Memory B cell (primary cell): ENCODE results near the gene FAM50B.

Experiments used
- ATAC-seq: fragments of 150-1000 bp; cut with Tn5 transposase; 2 replicates; pipeline ENCODE4 v1.10.0; 2021; ENCODE audit warnings: low read depth, mild to moderate bottlenecking, moderate library complexity
- DNase-seq, 2 donors: peaks; one replicate each; pipeline ENCODE4 v3.0.0; 2022; ENCODE audit warnings: low spot score in 2 of 2
- H3K27ac Mint-ChIP-seq: one replicate; pipeline ENCODE4 v1.8.0; 2022; ENCODE audit warnings: mild to moderate bottlenecking, moderate library complexity, mixed read lengths
- H3K27me3 Mint-ChIP-seq: one replicate; pipeline ENCODE4 v1.8.0; 2022; ENCODE audit warnings: mixed read lengths
- H3K36me3 Mint-ChIP-seq: one replicate; pipeline ENCODE4 v1.8.0; 2022; ENCODE audit warnings: mild to moderate bottlenecking, mixed read lengths
- H3K4me1 Mint-ChIP-seq: one replicate; pipeline ENCODE4 v1.8.0; 2022; ENCODE audit warnings: mixed read lengths
- H3K4me3 Mint-ChIP-seq: one replicate; pipeline ENCODE4 v1.8.0; 2022; ENCODE audit warnings: mild to moderate bottlenecking, moderate library complexity, mixed read lengths
- H3K9me3 Mint-ChIP-seq: one replicate; pipeline ENCODE4 v1.8.0; 2022; ENCODE audit warnings: mixed read lengths

Gene FAM50B

DNA sequence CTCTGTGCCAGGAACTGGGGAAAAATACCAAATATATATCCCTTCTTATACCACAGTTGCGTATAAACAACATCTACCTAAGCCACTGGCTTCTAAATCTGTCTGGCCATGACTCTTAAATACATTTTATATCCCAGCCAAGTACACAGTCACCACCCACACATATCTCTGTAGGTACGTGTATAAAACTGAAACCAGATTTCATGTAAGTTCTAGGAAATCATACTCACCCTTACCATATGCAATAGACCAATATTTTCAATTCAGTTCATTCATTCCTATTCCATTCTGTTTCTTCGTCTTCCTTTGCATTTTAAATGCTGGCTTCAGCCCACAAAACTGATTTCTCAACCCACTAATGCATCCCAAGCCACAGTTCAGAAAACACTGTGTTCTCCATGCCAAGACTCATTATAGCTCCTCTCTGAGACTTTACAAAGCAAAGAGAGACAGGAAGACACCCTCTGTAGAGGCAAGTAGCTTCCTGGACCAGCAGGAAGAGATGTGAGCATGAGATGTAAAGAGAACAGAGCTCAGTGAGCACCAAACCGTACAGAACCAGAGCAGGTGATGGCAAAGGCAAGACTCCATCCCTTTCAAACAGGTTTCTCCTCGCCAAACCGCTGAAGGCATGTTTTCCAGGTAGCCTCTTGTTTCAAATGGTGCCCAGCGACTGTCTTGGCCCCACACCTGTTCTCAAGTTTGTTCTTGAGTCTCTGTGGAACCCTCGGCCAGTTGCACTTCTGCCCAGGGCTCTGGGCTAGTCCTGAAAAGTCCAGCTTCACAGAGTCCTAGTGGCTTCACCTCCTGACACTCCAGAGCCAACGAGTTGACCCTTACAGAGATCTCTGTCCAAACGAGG lies 18.7 kb downstream of the FAM50B start:
- Mint-ChIP-seq H3K4me3 (no peak overlapping the region), H3K4me1 (peaks cover 2% of the 10 kb centered on the region), H3K27ac (no peak overlapping the region), H3K9me3 (no peaks in the 10 kb centered on the region), H3K36me3 (no peaks in the 10 kb centered on the region), H3K27me3 (peaks cover 20% of the 10 kb centered on the region)
- DNase-seq, result no peak
- ATAC-seq, result no peak

- Mint-ChIP-seq H3K4me1 (peaks cover 2% of the 10 kb centered on the region), H3K27me3 (peaks cover 20% of the 10 kb centered on the region), H3K27ac (no peak overlapping the region), H3K4me3 (no peak overlapping the region), H3K36me3 (no peaks in the 10 kb centered on the region), H3K9me3 (no peaks in the 10 kb centered on the region)
- no peak for ATAC-seq
- DNase-seq, result no peak
These were observed 19.4 kb downstream of the FAM50B start for GRCh38 chr6:3868544-3868943.

DNA sequence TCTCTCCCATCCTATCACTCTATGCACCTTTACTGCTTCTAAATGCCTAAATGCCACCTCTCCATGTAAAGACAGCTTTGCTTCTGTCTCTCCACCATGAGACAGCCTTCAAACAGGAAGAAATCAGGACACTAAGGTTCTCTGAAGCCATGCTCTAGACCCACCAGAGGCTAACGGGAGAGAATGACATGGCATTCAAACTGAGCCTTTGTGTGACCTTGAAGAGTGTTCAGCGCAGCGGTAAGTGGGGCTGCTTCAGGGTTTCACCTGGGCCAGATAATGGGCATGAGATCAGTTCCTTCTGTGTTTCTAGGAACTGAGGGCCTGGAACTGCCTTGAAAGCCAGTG lies 20.1 kb downstream of the FAM50B start:
- Mint-ChIP-seq H3K4me3 (no peak overlapping the region), H3K27me3 (peaks cover 20% of the 10 kb centered on the region), H3K36me3 (no peaks in the 10 kb centered on the region), H3K4me1 (peaks cover 2% of the 10 kb centered on the region), H3K9me3 (no peaks in the 10 kb centered on the region), H3K27ac (no peak overlapping the region)
- ATAC-seq, result no peak
- no peak for DNase-seq

- no peak overlapping the region for H3K4me3 Mint-ChIP-seq
- H3K27me3 Mint-ChIP-seq, result peaks cover 19% of the 10 kb centered on the region
- no peaks in the 10 kb centered on the region for H3K9me3 Mint-ChIP-seq
These were observed 20.7 kb downstream of the FAM50B start for GRCh38 chr6:3869632-3870527.

DNA sequence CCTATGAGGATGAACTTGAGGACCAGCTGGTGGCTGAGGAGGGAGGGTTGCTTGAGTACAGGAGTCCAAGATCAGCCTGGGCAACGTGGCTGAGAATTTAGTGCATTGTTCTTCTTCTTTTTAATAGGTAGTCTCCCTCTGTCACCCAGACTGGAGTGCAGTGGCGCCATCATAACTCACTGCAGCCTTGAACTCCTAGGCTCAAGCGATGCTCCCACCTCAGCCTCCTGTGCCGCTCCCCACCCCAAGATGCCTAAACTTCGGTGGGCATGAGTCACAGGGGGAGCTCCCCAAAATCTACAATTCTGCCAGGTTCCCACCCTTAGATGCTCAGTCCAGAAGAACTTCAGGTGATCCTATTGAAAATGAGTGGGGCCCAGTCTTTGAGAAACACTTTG lies 21.4 kb downstream of the FAM50B start:
- Mint-ChIP-seq H3K9me3 (no peaks in the 10 kb centered on the region), H3K36me3 (no peaks in the 10 kb centered on the region), H3K4me1 (peaks cover 2% of the 10 kb centered on the region), H3K27me3 (peaks cover 14% of the 10 kb centered on the region), H3K27ac (no peak overlapping the region), H3K4me3 (no peak overlapping the region)
- DNase-seq (no peak), ATAC-seq (no peak)

More at GRCh38 chr6:3869632-3870527, 20.7 kb downstream of the FAM50B start:
- Mint-ChIP-seq H3K36me3 (no peaks in the 10 kb centered on the region), H3K4me1 (peaks cover 2% of the 10 kb centered on the region), H3K27ac (no peak overlapping the region)
- ATAC-seq, result no peak
- DNase-seq, result no peak

DNA sequence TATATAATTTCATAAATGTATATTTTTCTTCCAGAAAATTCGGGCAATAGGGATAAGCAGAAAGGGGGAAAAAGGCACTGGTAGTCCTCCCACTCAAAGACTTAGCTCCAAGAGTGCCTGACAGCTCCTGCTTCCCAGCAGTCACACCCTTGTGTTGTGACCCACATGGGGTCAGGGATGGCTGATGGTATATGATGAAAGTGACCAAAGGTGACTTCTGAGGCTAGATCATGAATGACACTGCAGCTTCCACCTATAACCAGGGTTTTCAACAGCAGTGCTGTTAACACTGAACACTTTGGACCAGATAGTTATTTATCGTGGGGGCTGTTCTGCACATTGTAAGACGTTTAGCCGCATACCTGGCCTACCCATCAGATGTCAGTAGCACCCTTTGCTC lies 22.3 kb downstream of the FAM50B start:
- Mint-ChIP-seq H3K36me3 (no peaks in the 10 kb centered on the region), H3K27me3 (peaks cover 15% of the 10 kb centered on the region), H3K4me3 (no peak overlapping the region), H3K9me3 (no peaks in the 10 kb centered on the region), H3K27ac (no peak overlapping the region), H3K4me1 (peaks cover 2% of the 10 kb centered on the region)
- ATAC-seq (no peak), DNase-seq (no peak)

DNA sequence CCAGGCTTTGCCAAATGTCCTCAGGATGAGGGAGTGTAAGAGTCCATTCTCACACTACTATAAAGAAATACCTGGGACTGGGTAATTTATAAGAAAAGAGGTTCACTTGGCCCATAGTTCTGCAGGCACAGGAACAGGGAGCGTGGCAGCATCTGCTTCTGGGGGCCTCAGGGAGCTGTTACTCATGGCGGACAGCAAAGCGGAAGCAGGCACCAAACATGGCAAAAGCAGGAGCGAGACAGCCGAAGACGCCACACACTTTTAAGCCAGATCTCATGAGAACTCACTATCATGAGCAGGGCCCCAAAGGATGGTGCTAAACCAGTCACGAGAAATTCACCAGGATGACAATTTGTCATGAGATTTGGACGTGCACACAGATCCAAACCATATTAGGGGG lies 22.8 kb downstream of the FAM50B start:
- peaks cover 2% of the 10 kb centered on the region for H3K4me1 Mint-ChIP-seq
- peaks cover 14% of the 10 kb centered on the region for H3K27me3 Mint-ChIP-seq
- no peak overlapping the region for H3K4me3 Mint-ChIP-seq
- no peak for ATAC-seq
- H3K36me3 Mint-ChIP-seq, result no peaks in the 10 kb centered on the region
- DNase-seq, result no peak
- H3K9me3 Mint-ChIP-seq, result no peaks in the 10 kb centered on the region
- H3K27ac Mint-ChIP-seq, result no peak overlapping the region

DNA sequence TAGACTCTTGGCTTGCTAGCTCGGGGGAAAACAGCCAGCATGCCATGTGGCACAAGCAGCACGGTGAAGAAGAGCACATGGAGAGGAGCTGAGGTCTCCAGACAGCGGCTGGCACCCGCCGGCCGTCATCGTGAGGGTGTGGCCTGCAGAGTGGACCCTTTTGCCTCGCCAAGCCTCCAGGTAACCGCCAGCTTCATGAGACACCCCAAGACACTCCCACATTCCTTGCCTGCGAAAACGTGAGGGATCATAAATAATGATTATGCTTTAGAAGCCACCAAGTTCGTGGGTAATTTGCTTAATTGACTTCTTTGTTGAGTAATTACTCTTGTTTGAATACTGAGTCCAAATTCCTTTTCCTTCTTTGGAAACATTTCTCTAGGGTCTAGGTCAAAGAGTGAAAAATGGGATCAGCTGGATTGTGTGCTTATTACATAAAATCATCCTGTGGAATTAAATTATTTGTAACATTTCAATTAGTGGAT lies 23.2 kb downstream of the FAM50B start:
- peaks cover 2% of the 10 kb centered on the region for H3K4me1 Mint-ChIP-seq
- H3K9me3 Mint-ChIP-seq, result no peaks in the 10 kb centered on the region
- no peaks in the 10 kb centered on the region for H3K36me3 Mint-ChIP-seq
- no peak overlapping the region for H3K27ac Mint-ChIP-seq
- H3K27me3 Mint-ChIP-seq, result peaks cover 14% of the 10 kb centered on the region
- H3K4me3 Mint-ChIP-seq, result no peak overlapping the region
- ATAC-seq (no peak), DNase-seq (no peak)

GRCh38 chr6:3873051-3873450 lies 23.9 kb downstream of the FAM50B start:
- Mint-ChIP-seq H3K4me3 (no peak overlapping the region), H3K36me3 (no peaks in the 10 kb centered on the region)

GRCh38 chr6:3874069-3874468 lies 24.9 kb downstream of the FAM50B start:
- no peaks in the 10 kb centered on the region for H3K36me3 Mint-ChIP-seq
- H3K4me3 Mint-ChIP-seq, result no peak overlapping the region
- H3K27me3 Mint-ChIP-seq, result peaks cover 9% of the 10 kb centered on the region
- DNase-seq (no peak), ATAC-seq (no peak)
- H3K9me3 Mint-ChIP-seq, result no peaks in the 10 kb centered on the region
- no peaks in the 10 kb centered on the region for H3K4me1 Mint-ChIP-seq
- no peak overlapping the region for H3K27ac Mint-ChIP-seq

More at GRCh38 chr6:3873051-3873450, 23.9 kb downstream of the FAM50B start:
- Mint-ChIP-seq H3K27ac (no peak overlapping the region), H3K27me3 (peaks cover 12% of the 10 kb centered on the region), H3K4me1 (no peaks in the 10 kb centered on the region), H3K9me3 (no peaks in the 10 kb centered on the region)
- no peak for ATAC-seq
- DNase-seq, result no peak

DNA sequence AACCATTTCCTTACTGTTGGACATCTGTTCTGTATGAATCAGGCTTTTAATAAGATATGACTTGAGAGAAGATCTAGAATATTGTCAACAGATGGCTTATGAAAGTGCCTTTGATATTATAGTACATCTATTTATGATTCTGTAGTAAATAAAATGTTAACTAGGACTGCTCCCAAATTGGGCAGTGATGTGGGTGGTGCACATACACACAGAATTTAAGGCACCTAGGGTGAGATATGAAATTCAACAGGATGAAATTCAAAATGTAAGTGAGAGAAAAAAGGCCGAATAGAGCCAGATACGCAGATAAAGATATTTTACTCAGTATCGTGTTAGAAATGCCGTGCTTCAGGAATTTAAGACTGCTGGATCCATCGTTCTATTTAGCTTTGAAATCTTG lies 26.3 kb downstream of the FAM50B start:
- DNase-seq, result no peak
- no peaks in the 10 kb centered on the region for H3K9me3 Mint-ChIP-seq
- H3K27ac Mint-ChIP-seq, result no peak overlapping the region
- no peaks in the 10 kb centered on the region for H3K4me1 Mint-ChIP-seq
- peaks cover 5% of the 10 kb centered on the region for H3K27me3 Mint-ChIP-seq
- no peak overlapping the region for H3K4me3 Mint-ChIP-seq
- no peaks in the 10 kb centered on the region for H3K36me3 Mint-ChIP-seq
- ATAC-seq, result no peak

DNA sequence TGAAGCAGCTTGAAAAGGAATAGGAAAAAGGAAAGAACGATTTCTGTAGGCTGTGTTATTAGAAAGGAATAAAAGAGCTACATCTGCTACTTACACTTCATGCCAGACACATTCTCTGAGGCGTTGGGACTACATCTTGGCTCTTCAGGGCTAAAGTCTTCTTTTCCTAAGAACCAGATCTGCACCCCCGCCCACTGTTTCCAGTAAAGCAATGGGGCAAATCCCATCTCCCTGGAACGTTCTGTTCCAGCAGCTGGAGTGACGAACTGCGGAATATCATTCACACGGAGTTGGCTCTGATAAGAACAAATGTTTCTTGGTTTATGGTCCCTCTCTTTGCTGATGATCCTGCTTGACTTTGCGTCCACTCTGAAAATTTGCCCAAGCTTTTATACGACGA lies 26.9 kb downstream of the FAM50B start:
- no peak overlapping the region for H3K4me3 Mint-ChIP-seq
- no peaks in the 10 kb centered on the region for H3K36me3 Mint-ChIP-seq
- DNase-seq, result no peak

GRCh38 chr6:3876866-3877265 lies 27.7 kb downstream of the FAM50B start:
- Mint-ChIP-seq H3K36me3 (no peaks in the 10 kb centered on the region), H3K27me3 (peaks cover 11% of the 10 kb centered on the region), H3K4me3 (no peak overlapping the region), H3K9me3 (no peaks in the 10 kb centered on the region), H3K4me1 (no peaks in the 10 kb centered on the region), H3K27ac (no peak overlapping the region)
- DNase-seq (no peak), ATAC-seq (no peak)

More for the DNA sequence above, 26.9 kb downstream of the FAM50B start:
- Mint-ChIP-seq H3K9me3 (no peaks in the 10 kb centered on the region), H3K27me3 (peaks cover 9% of the 10 kb centered on the region), H3K4me1 (no peaks in the 10 kb centered on the region), H3K27ac (no peak overlapping the region)
- ATAC-seq, result no peak

DNA sequence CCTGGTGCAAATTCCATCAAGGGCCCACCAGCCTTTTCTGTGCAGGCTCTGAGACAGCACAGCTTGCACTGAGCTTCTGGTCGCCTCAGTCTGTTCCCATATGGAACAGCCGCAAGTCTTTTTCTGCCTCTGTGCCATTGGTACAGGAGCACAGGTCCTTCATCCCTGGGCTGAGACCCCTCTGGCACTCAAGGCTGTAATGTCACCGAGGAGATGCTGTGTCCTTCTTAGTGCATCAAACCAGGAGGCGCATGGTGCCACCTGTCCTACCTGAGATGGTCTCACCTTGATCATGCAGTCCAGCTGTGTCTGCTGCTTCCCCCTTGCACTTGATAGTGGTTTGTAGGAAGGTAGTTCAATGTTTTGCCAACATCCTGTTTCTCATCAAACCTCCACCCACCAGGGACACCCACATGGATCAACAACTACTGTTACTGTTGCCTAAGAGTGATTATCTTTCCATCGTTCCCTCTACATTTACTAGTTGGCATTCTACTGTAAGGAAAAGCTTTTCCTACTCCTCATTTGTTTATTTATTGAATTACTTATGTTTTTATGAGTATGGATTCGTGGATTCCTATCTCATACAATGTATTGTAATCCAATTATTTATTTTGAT lies 29.0 kb downstream of the FAM50B start:
- no peak overlapping the region for H3K27ac Mint-ChIP-seq
- no peaks in the 10 kb centered on the region for H3K36me3 Mint-ChIP-seq
- ATAC-seq, result no peak
- no peaks in the 10 kb centered on the region for H3K4me1 Mint-ChIP-seq
- H3K9me3 Mint-ChIP-seq, result no peaks in the 10 kb centered on the region
- H3K4me3 Mint-ChIP-seq, result no peak overlapping the region
- peaks cover 11% of the 10 kb centered on the region for H3K27me3 Mint-ChIP-seq
- DNase-seq, result no peak
